Keratinocyte (primary cell): ENCODE data around the gene ATP9B. TPM values are rescaled to one million over a fixed set of nuclear protein-coding genes. Genes with fewer than 3 reads are reported as not detected.
"Not testable (repeated sequence)": the region's sequence is repeated elsewhere in the genome, so short reads cannot be mapped to it uniquely, and the experiment has no call there.

Experiments used
- DNase-seq: peaks from one replicate; pipeline ENCODE4 v3.0.0-alpha.2; 2011; ENCODE audit warnings: low read depth, missing footprints, low spot score
- FAIRE-seq: peaks from 2 replicates; lab custom pipeline; 2011; peaks lifted over from hg19 to GRCh38; lab: Jason Lieb, UNC
- H2AFZ ChIP-seq: 2 replicates; pipeline ENCODE4 v1.6.0; 2012; ENCODE audit warnings: low read length, control low read depth, inconsistent platforms; ENCODE audit not compliant: control insufficient read depth
- H3K27ac ChIP-seq: 2 replicates; pipeline ENCODE4 v1.5.1; 2011; ENCODE audit warnings: low read length; ENCODE audit not compliant: control insufficient read depth, insufficient read depth
- H3K27me3 ChIP-seq: 3 replicates; pipeline ENCODE4 v1.6.0; 2011; ENCODE audit warnings: low read length; ENCODE audit not compliant: control insufficient read depth, insufficient read depth; ENCODE audit errors: extremely low read depth
- H3K36me3 ChIP-seq, 2 experiments: 2 replicates in 1 of 2; 3 replicates in 1 of 2; pipeline ENCODE4 v1.5.1; 2011; ENCODE audit warnings: low read length in 2 of 2, mild to moderate bottlenecking in 1 of 2; ENCODE audit not compliant: control insufficient read depth in 2 of 2, insufficient read depth in 2 of 2; ENCODE audit errors: extremely low read depth in 1 of 2
- H3K4me1 ChIP-seq: 3 replicates; pipeline ENCODE4 v1.5.1; 2011; ENCODE audit warnings: low read length; ENCODE audit not compliant: control insufficient read depth, insufficient read depth; ENCODE audit errors: extremely low read depth
- H3K4me2 ChIP-seq: 3 replicates; pipeline ENCODE4 v1.6.0; 2011; ENCODE audit warnings: low read depth, low read length; ENCODE audit not compliant: control insufficient read depth, insufficient read depth; ENCODE audit errors: extremely low read depth
- H3K4me3 ChIP-seq, 3 experiments: fragments of 200-600 bp in 1 of 3; sonication (generic) in 1 of 3; 2 replicates in 2 of 3; 3 replicates in 1 of 3; pipeline ENCODE4 v1.5.1; 2011 to 2016; ENCODE audit warnings: low read length in 3 of 3, mild to moderate bottlenecking in 3 of 3, control low read depth in 2 of 3, inconsistent platforms in 1 of 3, low read depth in 1 of 3, mixed read lengths in 1 of 3, mixed run types in 1 of 3, moderate library complexity in 1 of 3; ENCODE audit not compliant: control insufficient read depth in 2 of 3, insufficient read depth in 2 of 3; ENCODE audit errors: extremely low read depth in 1 of 3
- H3K79me2 ChIP-seq: 2 replicates; pipeline ENCODE4 v1.6.0; 2012; ENCODE audit warnings: low read length; ENCODE audit not compliant: control insufficient read depth, insufficient read depth
- H3K9ac ChIP-seq: 3 replicates; pipeline ENCODE4 v1.6.0; 2011; ENCODE audit warnings: low read length; ENCODE audit not compliant: control insufficient read depth, insufficient read depth; ENCODE audit errors: extremely low read depth
- H3K9me1 ChIP-seq: 3 replicates; pipeline ENCODE4 v1.6.0; 2011; ENCODE audit warnings: low read length; ENCODE audit not compliant: control insufficient read depth, insufficient read depth; ENCODE audit errors: extremely low read depth
- H3K9me3 ChIP-seq: 2 replicates; pipeline ENCODE4 v1.5.1; 2012; ENCODE audit warnings: low read depth, low read length; ENCODE audit not compliant: control insufficient read depth
- H4K20me1 ChIP-seq: 3 replicates; pipeline ENCODE4 v1.6.0; 2011; ENCODE audit warnings: low read length; ENCODE audit not compliant: control insufficient read depth, insufficient read depth; ENCODE audit errors: extremely low read depth
- EZH2 ChIP-seq: IDR thresholded peaks from one replicate; pipeline ENCODE4 v1.6.1; 2012; ENCODE audit warnings: inconsistent platforms, mild to moderate bottlenecking, low read length, moderate library complexity
- dilution Hi-C: fragments of 300-500 bp; cut with MboI; formaldehyde crosslinking; loops from one replicate; pipeline ENCODE4 v1.7.0; 2020; ENCODE audit warnings: low sequenced_read_pairs; ENCODE audit not compliant: extremely low pct_ligation_motif_present
- polyA plus RNA-seq, 5 experiments: library from polyadenylated mRNA; depleted of rRNA in 3 of 5; stranded (reverse) in 3 of 5; stranded (forward) in 1 of 5; unstranded in 1 of 5; fragments of >200 nt; gene quantifications; 1 replicate in 1 of 5; 2 replicates in 3 of 5; 3 replicates in 1 of 5; pipeline versions ENCODE4 v1.2.1 to v1.2.3, GENCODE V29; 2011 to 2012; ENCODE audit warnings: missing spikeins in 2 of 5, low read depth in 1 of 5, low replicate concordance in 1 of 5
- TF ChIP-seq, protein P1 (sequence below), 3 experiments: IDR thresholded peaks in 1 of 3; conservative IDR thresholded peaks in 1 of 3; optimal IDR thresholded peaks in 1 of 3; 2 replicates in 2 of 3; 3 replicates in 1 of 3; pipeline versions ENCODE3 to v1.5.1; 2011; ENCODE audit warnings: low read length in 3 of 3, mild to moderate bottlenecking in 3 of 3, moderate library complexity in 2 of 3, control low read depth in 1 of 3, inconsistent platforms in 1 of 3; ENCODE audit not compliant: insufficient read depth in 2 of 3; ENCODE audit errors: extremely low read depth in 1 of 3

ATP9B gene
- polyA plus RNA-seq, 1 donor (not counting 4 experiments of a cell fraction or from before 2014, with no cell fraction given): 16.1 TPM

- DNase-seq (no peak), FAIRE-seq (no peak)
- TF ChIP-seq EZH2: no peak
- TF ChIP-seq, protein P1, sequence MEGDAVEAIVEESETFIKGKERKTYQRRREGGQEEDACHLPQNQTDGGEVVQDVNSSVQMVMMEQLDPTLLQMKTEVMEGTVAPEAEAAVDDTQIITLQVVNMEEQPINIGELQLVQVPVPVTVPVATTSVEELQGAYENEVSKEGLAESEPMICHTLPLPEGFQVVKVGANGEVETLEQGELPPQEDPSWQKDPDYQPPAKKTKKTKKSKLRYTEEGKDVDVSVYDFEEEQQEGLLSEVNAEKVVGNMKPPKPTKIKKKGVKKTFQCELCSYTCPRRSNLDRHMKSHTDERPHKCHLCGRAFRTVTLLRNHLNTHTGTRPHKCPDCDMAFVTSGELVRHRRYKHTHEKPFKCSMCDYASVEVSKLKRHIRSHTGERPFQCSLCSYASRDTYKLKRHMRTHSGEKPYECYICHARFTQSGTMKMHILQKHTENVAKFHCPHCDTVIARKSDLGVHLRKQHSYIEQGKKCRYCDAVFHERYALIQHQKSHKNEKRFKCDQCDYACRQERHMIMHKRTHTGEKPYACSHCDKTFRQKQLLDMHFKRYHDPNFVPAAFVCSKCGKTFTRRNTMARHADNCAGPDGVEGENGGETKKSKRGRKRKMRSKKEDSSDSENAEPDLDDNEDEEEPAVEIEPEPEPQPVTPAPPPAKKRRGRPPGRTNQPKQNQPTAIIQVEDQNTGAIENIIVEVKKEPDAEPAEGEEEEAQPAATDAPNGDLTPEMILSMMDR (optimal IDR thresholded peaks at IDR 0.05 in 1 of 3, IDR thresholded peaks at IDR 0.05 in 1 of 3, conservative IDR thresholded peaks at IDR 0.05 in 1 of 3; ENCODE audit: extremely low read depth in 1 of 3, insufficient read depth in 2 of 3, low read length in 3 of 3): no peak
- no peak overlapping the region for H2AFZ ChIP-seq
- H3K36me3 ChIP-seq: peaks cover 0 to 2% of the 10 kb centered on the region in 2 experiments
- H3K9me1 ChIP-seq: no peaks in the 10 kb centered on the region
- no peaks in the 10 kb centered on the region for H3K27me3 ChIP-seq
- H3K27ac ChIP-seq: no peak overlapping the region
- no peak overlapping the region for H3K4me2 ChIP-seq
- no peaks in the 10 kb centered on the region for H4K20me1 ChIP-seq
- H3K79me2 ChIP-seq: no peaks in the 10 kb centered on the region
- no peaks in the 10 kb centered on the region for H3K4me1 ChIP-seq
- H3K4me3 ChIP-seq: no peak overlapping the region
- dilution Hi-C loops: no loop called here
- H3K9ac ChIP-seq: no peak overlapping the region
- no peaks in the 10 kb centered on the region for H3K9me3 ChIP-seq
Observed at GRCh38 chr18:79169958-79170555, 100.9 kb downstream of the ATP9B start.

DNA sequence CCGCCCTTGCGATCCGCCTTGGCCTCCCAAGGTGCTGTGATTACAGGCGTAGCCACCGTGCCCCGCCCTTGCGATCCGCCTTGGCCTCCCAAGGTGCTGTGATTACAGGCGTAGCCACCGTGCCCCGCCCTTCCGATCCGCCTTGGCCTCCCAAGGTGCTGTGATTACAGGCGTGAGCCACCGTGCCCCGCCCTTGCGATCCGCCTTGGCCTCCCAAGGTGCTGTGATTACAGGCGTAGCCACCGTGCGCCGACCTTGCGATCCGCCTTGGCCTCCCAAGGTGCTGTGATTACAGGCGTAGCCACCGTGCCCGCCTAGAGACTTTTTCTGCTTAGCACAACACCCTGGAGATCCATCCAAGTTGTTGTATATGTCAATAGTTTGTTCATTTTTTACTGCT is 103.1 kb downstream of the ATP9B start:
- H3K27ac ChIP-seq, H3K4me1 ChIP-seq, dilution Hi-C loops, DNase-seq, H3K36me3 ChIP-seq, H2AFZ ChIP-seq, H3K9ac ChIP-seq, H3K4me2 ChIP-seq, H3K79me2 ChIP-seq, FAIRE-seq, H3K9me3 ChIP-seq, H3K4me3 ChIP-seq, H3K9me1 ChIP-seq, H3K27me3 ChIP-seq, H4K20me1 ChIP-seq: not testable (repeated sequence)

GRCh38 chr18:79173742-79174141 is 104.5 kb downstream of the ATP9B start:
- Histone ChIP-seq H4K20me1 (no peaks in the 10 kb centered on the region), H3K27ac (no peak overlapping the region), H3K79me2 (no peaks in the 10 kb centered on the region), H3K36me3 (no peaks in the 10 kb centered on the region), H3K9me3 (no peaks in the 10 kb centered on the region), H3K9ac (no peak overlapping the region), H3K27me3 (no peaks in the 10 kb centered on the region), H3K4me2 (no peak overlapping the region), H2AFZ (no peak overlapping the region), H3K4me1 (no peaks in the 10 kb centered on the region), H3K4me3 (no peak overlapping the region), H3K9me1 (no peaks in the 10 kb centered on the region)
- dilution Hi-C loops: no loop called here
- FAIRE-seq (no peak), DNase-seq (no peak)
- no peak for TF ChIP-seq EZH2
- TF ChIP-seq, protein P1 (optimal IDR thresholded peaks at IDR 0.05 in 1 of 3, IDR thresholded peaks at IDR 0.05 in 1 of 3, conservative IDR thresholded peaks at IDR 0.05 in 1 of 3; ENCODE audit: extremely low read depth in 1 of 3, insufficient read depth in 2 of 3, low read length in 3 of 3): no peak
